Measurements from ENCODE around the gene TMEM232. TPM values are rescaled to one million over a fixed set of nuclear protein-coding genes. Genes with fewer than 3 reads are reported as not detected.
"Not testable (repeated sequence)": the region's sequence is repeated elsewhere in the genome, so short reads cannot be mapped to it uniquely, and the experiment has no call there.

Gene TMEM232
- polyA plus RNA-seq (ENCODE audit: insufficient read length in 4 of 4): 1 to 10 TPM; 5.8 to 9.3 (median 7.9) TPM

- DNase-seq (ENCODE audit: low read depth in 4 of 4, low spot score in 3 of 4): peak; percentile 49 to 68 (median 54)
These were observed at the start of gene TMEM232 for GRCh38 chr5:110726249-110727024. TMEM232 (minus strand) TSS chr5:110726671; CDS start chr5:110667352, 59,319 bp downstream.

DNA sequence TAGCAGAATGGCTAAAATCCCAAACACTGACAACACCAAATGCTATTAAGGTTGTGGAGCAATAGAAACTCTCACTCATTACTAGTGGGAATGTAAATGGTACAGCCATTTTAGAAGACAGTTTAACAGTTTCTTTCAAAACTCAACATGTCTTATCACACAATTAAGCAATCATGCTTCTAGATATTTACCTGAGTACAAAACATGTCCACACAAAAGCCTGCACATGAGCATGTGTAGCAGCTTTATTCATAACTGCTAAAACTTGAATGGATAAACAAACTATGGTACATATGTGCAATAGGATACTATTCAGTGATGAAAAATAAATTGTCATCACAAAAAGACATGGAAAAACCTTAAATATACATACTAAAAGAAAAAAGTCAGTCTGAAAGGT lies 43.8 kb upstream of the TMEM232 start:
- DNase-seq (ENCODE audit: low read depth in 4 of 4, low spot score in 3 of 4): no peak

- DNase-seq (ENCODE audit: low read depth in 4 of 4, low spot score in 3 of 4): no peak
These were observed 42.7 kb upstream of the TMEM232 start for GRCh38 chr5:110769000-110769681.

- DNase-seq (ENCODE audit: low read depth in 4 of 4, low spot score in 3 of 4): no peak
These were observed 41.8 kb upstream of the TMEM232 start for GRCh38 chr5:110768138-110768860.

- no peak for DNase-seq (ENCODE audit: low read depth in 4 of 4, low spot score in 3 of 4)
These were observed 33.7 kb upstream of the TMEM232 start for GRCh38 chr5:110760158-110760557.

GRCh38 chr5:110757118-110757729 lies 30.8 kb upstream of the TMEM232 start:
- DNase-seq (ENCODE audit: low read depth in 4 of 4, low spot score in 3 of 4): peak in 2 of 4 donors; percentile 16 to 20

- no peak for DNase-seq (ENCODE audit: low read depth in 4 of 4, low spot score in 3 of 4)
These were observed 27.7 kb upstream of the TMEM232 start for GRCh38 chr5:110754181-110754580.

- no peak for DNase-seq (ENCODE audit: low read depth in 4 of 4, low spot score in 3 of 4)
These were observed 27.1 kb upstream of the TMEM232 start for GRCh38 chr5:110753600-110753999.

DNA sequence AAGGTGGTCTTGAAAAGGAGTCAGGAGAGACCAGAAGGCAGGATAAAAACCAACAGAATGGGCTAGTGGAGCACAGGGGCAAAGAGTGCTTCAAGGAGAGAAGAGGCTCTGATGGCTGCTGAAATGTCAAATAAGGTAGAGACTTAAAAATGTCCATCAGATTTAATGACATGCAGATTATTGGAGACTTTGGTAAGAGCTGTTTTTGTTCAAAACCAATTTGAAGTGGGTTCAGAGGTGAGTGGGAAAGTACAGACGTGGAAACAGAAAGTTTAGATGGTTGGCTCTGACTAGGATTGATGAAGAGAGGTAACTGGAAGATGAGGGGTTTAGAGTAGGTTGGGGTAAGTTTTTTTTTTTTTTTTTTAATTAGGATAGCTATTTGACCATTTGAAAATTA lies 26.5 kb upstream of the TMEM232 start:
- no peak for DNase-seq (ENCODE audit: low read depth in 4 of 4, low spot score in 3 of 4)

DNA sequence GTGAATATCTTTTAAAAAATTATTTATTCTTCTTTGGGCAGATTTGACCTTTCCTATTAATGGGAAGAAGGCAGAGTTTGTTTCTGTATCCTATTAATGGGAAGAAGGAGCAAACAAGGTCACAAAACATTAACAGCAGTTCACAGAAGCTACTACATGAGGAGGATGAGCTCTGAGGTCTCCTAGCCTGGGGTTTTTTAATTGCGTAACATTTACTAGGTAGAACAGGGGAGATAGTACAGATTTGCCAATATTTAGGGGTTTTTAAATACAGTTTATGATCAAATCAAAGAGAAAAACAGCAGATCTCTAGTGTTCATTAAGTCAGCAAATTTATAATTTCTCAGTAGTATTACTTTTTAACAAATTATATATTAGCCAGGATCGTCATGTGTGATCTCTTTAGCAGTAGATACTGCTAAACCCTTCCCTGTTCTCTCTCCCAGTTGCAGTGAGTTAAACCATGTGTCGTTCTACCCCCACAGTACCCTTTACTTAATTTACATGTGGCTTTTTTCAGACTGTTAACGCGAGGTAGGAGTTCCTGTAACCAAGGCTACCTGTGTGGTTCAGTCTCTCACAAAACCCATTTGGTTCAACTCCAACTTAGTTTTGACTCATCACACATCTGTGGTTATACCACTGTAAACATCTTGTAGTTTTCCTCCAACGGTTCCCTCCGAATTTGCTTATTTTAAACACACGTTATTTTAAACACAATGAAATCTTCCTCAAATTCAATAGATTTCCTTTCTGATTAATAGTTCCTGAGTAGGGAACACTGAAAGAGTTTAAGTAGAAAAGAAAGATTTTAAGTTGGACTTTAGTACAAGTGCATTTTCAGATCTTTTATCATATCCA lies 25.7 kb upstream of the TMEM232 start:
- no peak for DNase-seq (ENCODE audit: low read depth in 4 of 4, low spot score in 3 of 4)

DNA sequence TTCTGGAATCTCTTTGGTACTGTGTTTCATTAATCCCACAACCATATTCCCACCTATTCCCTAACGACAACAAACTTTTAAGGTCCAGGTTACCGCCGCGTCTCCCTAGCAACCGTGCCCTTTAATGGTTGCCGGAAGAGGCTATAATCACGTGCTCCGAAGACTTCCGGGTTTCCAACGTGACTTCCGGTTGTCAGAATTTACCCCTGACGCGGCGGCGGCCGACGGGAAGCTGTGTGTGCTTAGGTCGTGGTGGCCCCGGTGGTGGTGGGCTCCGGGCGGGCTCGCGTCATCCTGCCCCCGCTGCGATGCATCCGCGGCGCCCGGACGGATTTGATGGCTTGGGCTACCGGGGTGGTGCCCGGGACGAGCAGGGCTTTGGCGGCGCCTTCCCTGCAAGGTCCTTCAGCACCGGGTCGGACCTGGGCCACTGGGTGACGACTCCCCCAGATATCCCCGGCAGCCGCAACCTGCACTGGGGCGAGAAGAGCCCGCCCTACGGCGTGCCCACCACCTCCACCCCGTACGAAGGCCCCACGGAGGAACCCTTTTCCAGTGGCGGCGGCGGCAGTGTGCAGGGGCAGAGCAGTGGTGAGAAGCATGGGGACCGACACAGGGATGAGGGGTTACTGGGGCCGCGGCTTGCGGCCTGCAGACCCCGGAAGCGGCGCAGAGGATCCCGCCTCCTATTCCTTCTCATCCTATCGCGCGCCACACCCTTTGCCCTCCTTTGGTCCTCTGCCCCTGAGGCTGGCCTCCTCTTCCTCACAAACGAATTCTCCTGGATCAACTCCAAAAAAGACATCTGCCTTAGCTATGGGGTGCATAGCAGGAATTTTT lies 12.6 kb upstream of the TMEM232 start, which contains the start of gene SLC25A46:
SLC25A46 (plus strand) TSS at position 196 of the 840 bp plus-strand sequence; CDS start at position 309, 113 bp downstream.
- DNase-seq (ENCODE audit: low read depth in 4 of 4, low spot score in 3 of 4): peak; percentile 86 to 90 (median 90)

DNA sequence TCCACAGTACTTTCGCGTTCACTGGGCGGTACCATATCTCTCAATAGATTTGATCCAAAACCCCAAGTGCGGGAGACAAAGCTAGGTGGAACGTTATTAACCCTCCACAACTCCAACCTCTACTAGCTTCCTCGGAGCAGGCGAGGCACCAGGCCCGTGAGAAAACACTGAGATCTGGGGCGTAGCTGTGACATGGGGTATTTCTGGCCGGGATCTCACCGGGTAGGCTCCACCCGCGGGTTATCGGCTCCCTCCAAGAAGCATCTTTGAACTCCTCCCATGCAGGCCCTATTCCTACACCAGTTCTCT lies 12.0 kb upstream of the TMEM232 start:
- DNase-seq (ENCODE audit: low read depth in 4 of 4, low spot score in 3 of 4): peak in 1 of 4 donors; percentile 10

- DNase-seq (ENCODE audit: low read depth in 4 of 4, low spot score in 3 of 4): no peak
These were observed 10.3 kb upstream of the TMEM232 start for GRCh38 chr5:110736753-110737152.

DNA sequence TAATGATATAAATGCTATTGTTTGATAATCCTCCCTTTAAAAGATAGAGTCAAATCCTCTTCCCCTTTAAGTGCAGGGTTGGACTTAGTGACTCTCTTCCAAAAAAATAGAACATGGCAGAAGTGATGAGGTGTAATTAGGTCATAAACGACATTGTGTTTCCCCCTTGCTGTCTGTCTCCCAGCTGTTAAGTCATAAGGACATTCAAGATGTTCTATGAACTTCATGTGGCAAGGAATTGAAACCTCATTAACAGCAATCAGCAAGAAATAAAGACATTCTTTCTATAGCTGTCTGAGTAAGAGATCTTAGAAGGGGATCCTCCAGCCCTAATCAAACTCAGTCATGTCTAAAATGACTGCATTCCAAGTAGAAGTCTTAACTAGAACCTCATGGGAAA lies 9.1 kb upstream of the TMEM232 start:
- DNase-seq (ENCODE audit: low read depth in 4 of 4, low spot score in 3 of 4): no peak

DNA sequence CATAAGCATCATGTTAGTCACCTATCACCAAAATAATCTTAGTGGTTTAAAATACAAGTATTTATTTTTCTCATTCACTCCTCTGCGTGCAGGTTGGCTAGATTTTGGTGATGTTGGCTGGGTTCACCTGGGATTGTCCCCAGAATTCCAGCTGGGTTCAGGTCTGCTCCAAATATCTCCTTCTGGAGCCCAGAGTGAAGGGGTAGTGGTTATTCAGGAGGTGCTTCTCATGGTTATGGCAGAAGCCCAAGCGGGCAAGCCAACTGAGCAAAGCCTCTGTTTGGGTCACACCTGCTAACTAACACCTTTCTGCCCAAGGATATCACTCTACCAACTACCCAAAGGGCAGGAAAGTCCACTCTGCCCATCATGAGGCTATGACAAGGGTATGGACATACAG lies 7.6 kb upstream of the TMEM232 start:
- no peak for DNase-seq (ENCODE audit: low read depth in 4 of 4, low spot score in 3 of 4)

GRCh38 chr5:110731499-110731898 lies 5.0 kb upstream of the TMEM232 start:
- not testable (repeated sequence) for DNase-seq (ENCODE audit: low read depth in 4 of 4, low spot score in 3 of 4)

DNA sequence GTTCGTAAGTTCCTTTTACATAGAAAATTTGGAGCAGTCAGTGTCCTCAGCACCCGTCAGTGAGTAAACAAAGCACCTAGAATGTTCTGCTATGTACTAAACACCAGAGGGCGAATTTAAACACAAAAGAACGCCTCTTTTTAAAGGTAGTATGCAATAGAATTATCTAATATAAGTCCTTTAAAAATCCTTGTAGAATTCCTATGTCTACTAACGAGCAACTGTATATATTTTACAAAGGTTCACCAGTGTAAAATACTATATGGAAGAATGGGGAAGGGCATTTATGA lies 499 bp upstream of the TMEM232 start:
- DNase-seq (ENCODE audit: low read depth in 4 of 4, low spot score in 3 of 4): peak in 1 of 4 donors; percentile 10

GRCh38 chr5:110718311-110718710 lies 8.2 kb downstream of the TMEM232 start:
- no peak for DNase-seq (ENCODE audit: low read depth in 4 of 4, low spot score in 3 of 4)
